Kidney (tissue), 14 donors: Measurements from ENCODE around the gene SMARCA5. TPM values are rescaled to one million over a fixed set of nuclear protein-coding genes. Genes with fewer than 3 reads are reported as not detected.

ENCODE experiments used
- DNase-seq, 5 donors: peaks; one replicate each; pipeline ENCODE4 v3.0.0-alpha.2; 2013 to 2020
- FAIRE-seq: peaks from 2 replicates; lab custom pipeline; 2012; peaks lifted over from hg19 to GRCh38; lab: Jason Lieb, UNC
- H3K27ac ChIP-seq, 2 donors: one replicate each; pipeline ENCODE4 v1.7.0; 2013; ENCODE audit warnings: low read depth in 2 of 2, low read length in 2 of 2, inconsistent platforms in 1 of 2
- H3K27me3 ChIP-seq: one replicate; pipeline ENCODE4 v1.7.1; 2013; ENCODE audit warnings: low read length, inconsistent platforms; ENCODE audit not compliant: control insufficient read depth, insufficient read depth
- H3K36me3 ChIP-seq, 3 donors: one replicate each; pipeline versions ENCODE4 v1.7.0 to v1.7.1; 2013; ENCODE audit warnings: low read length in 3 of 3, control low read depth in 1 of 3, inconsistent platforms in 1 of 3; ENCODE audit not compliant: insufficient read depth in 3 of 3, control insufficient read depth in 2 of 3
- H3K4me1 ChIP-seq, 3 donors: one replicate each; pipeline versions ENCODE4 v1.7.0 to v1.7.1; 2013; ENCODE audit warnings: low read length in 3 of 3, inconsistent platforms in 1 of 3, low read depth in 1 of 3; ENCODE audit not compliant: control insufficient read depth in 2 of 3, insufficient read depth in 2 of 3
- H3K4me3 ChIP-seq, 3 donors: one replicate each; pipeline versions ENCODE4 v1.7.0 to v1.8.1; 2013; ENCODE audit warnings: low read length in 3 of 3, control low read depth in 1 of 3, inconsistent platforms in 1 of 3
- H3K9ac ChIP-seq, 3 donors: one replicate each; pipeline versions ENCODE4 v1.7.0 to v1.7.1; 2013; ENCODE audit warnings: low read length in 3 of 3, control low read depth in 1 of 3, inconsistent platforms in 1 of 3
- H3K9me3 ChIP-seq, 3 donors: one replicate each; pipeline versions ENCODE4 v1.7.0 to v1.7.1; 2013; ENCODE audit warnings: low read length in 3 of 3, control low read depth in 1 of 3, inconsistent platforms in 1 of 3; ENCODE audit not compliant: control insufficient read depth in 2 of 3, insufficient read depth in 1 of 3
- CTCF ChIP-seq: IDR thresholded peaks from 3 replicates; pipeline ENCODE4 v1.5.1; 2012; ENCODE audit warnings: mild to moderate bottlenecking, moderate library complexity, borderline replicate concordance; ENCODE audit not compliant: insufficient read depth; ENCODE audit errors: extremely low read depth
- intact Hi-C: fragments of 100-400 bp; cut with DNase I; formaldehyde crosslinking; loops from one replicate; pipeline ENCODE4 v1.11.1; 2022
- polyA plus RNA-seq: library from polyadenylated mRNA; stranded (reverse); fragments of 350-450 nt; fragmentation: Illumina TruSeq; extraction: RNeasy Lipid Tissue Mini Kit (QIAGEN cat#74804); gene quantifications from one replicate; pipeline ENCODE4 v1.2.3, GENCODE V29; 2014; ENCODE audit warnings: low read depth, low replicate concordance; ENCODE audit not compliant: insufficient read depth
- total RNA-seq: library from RNA; stranded (reverse); fragmentation: NEBNext Ultra II Directional; extraction: Animal tissue kit (Norgen Biotek cat#: 25700); gene quantifications from one replicate; pipeline ENCODE4 v1.2.1, GENCODE V29; 2021
- donor health status: control.
- donor health status: control.
- donor health status: control.
- donor health status: control.
- donor health status: control.
- donor health status: DM: yes; HTN: yes; CAD: no.
- donor health status: Normal renal cell carcinoma (clear cell type).

Gene SMARCA5
- total and polyA plus RNA-seq, 2 donors from 2014 or later: 25.9 to 42.4 TPM

GRCh38 chr4:143506031-143506430, 7.5 kb upstream of the SMARCA5 start:
- no peaks in the 10 kb centered on the region for H3K9me3 ChIP-seq
- intact Hi-C loops: no loop called here
- no peak for TF ChIP-seq CTCF
- no peaks in the 10 kb centered on the region for H3K4me1 ChIP-seq
- H3K27me3 ChIP-seq: no peaks in the 10 kb centered on the region
- H3K4me3 ChIP-seq: no peak overlapping the region
- no peak overlapping the region for H3K27ac ChIP-seq
- H3K9ac ChIP-seq: no peak overlapping the region
- no peaks in the 10 kb centered on the region for H3K36me3 ChIP-seq
- FAIRE-seq: no peak
- DNase-seq: no peak

GRCh38 chr4:143511906-143512305, 1.6 kb upstream of the SMARCA5 start:
- H3K4me1 ChIP-seq: peaks cover 0 to 3% (median 2%) of the 10 kb centered on the region in 3 donors
- no peak for FAIRE-seq
- no peaks in the 10 kb centered on the region for H3K9me3 ChIP-seq
- H3K9ac ChIP-seq: no peak overlapping the region
- intact Hi-C loops: no loop called here
- no peak for DNase-seq
- no peak overlapping the region for H3K4me3 ChIP-seq
- H3K27me3 ChIP-seq: no peaks in the 10 kb centered on the region
- no peaks in the 10 kb centered on the region for H3K36me3 ChIP-seq
- no peak overlapping the region for H3K27ac ChIP-seq
- no peak for TF ChIP-seq CTCF

GRCh38 chr4:143512978-143513313, 556 bp upstream of the SMARCA5 start:
- peak; percentile 6 for FAIRE-seq
- no peak for TF ChIP-seq CTCF

GRCh38 chr4:143514169-143514495, 630 bp downstream of the SMARCA5 start:
- H3K27ac ChIP-seq: peak overlapping the region; percentile 94 to 98
- FAIRE-seq (no peak), DNase-seq (peak in 1 of 5 donors; percentile 64)
- peak overlapping the region; percentile 95 to 98 (median 96) for H3K9ac ChIP-seq
- no peaks in the 10 kb centered on the region for H3K27me3 ChIP-seq
- H3K9me3 ChIP-seq: no peaks in the 10 kb centered on the region
- intact Hi-C loops: no loop called here
- peaks cover 0 to 3% (median 2%) of the 10 kb centered on the region in 3 donors for H3K4me1 ChIP-seq
- H3K36me3 ChIP-seq: peaks cover 0 to 17% (median 3%) of the 10 kb centered on the region in 3 donors
- no peak for TF ChIP-seq CTCF
- peak overlapping the region; percentile 94 to 97 (median 96) for H3K4me3 ChIP-seq

More at GRCh38 chr4:143512978-143513313, 556 bp upstream of the SMARCA5 start:
- H3K4me1 ChIP-seq: peaks cover 0 to 3% (median 2%) of the 10 kb centered on the region in 3 donors
- peak overlapping the region; percentile 94 to 97 (median 96) for H3K4me3 ChIP-seq
- no peaks in the 10 kb centered on the region for H3K9me3 ChIP-seq
- no peaks in the 10 kb centered on the region for H3K27me3 ChIP-seq
- DNase-seq: no peak
- peak overlapping the region; percentile 29 to 98 (median 96) for H3K9ac ChIP-seq
- H3K27ac ChIP-seq: peak overlapping the region; percentile 94 to 98
- H3K36me3 ChIP-seq: peaks cover 0 to 10% (median 3%) of the 10 kb centered on the region in 3 donors
- intact Hi-C loops: no loop called here
